ENCODE measurements around the gene TCF7L2.

TCF7L2 gene

DNA sequence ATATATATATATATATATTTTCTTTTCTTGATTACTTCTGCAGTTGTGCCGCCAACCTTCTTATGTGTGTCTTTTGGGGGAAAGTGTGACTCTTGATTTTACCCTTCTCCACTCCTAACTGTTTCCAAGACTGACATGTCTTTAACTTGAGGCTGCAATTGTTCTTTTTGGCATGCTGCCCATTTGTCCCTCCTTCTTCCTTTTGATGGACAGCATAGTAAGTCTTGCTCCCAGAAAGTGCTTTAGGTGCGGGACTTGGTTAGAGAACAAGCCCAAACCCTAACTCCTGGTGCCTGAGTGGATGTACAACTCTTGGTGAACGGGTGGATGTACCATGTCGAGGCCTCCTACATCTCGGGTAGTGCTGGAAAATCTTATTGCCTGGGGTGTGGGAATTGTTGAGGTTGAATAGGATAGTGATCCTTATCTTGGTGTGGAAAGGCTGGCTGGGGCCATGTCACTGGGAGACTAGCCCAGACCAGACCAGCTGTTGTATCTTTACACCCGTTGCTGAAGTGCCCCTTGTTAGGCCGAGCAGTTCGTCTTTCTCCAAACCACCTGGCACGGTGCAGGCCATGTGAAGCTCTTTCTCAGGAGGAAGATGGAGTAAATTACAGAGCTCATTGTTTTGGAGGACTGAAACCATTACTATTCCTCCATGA is 16.3 kb downstream of the TCF7L2 start:
- TF ChIP-seq GATA2 (IDR thresholded peaks at IDR 0.05; ENCODE audit: low read depth, low read length): no peak

DNA sequence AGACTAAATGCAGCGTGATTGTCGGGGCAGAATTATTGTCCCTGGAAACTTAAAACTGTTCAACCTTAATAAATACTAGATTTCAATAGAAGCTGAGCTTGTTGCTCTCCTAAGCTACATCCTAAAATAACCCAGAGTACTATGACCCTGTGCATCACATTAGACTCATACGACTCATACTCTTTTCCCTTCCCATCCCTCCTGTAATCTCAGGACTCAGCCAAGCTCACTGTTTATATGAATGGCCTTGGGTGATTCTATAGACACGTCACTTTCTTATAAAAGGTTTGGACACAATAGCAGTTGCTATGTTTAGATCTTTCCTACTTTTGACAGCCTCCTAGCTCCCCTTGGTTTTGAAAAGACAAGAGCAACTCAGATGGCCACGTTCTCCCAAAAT is 17.2 kb downstream of the TCF7L2 start:
- TF ChIP-seq GATA2 (IDR thresholded peaks at IDR 0.05; ENCODE audit: low read depth, low read length) (no peak), GATA3 (IDR thresholded peaks at IDR 0.05; ENCODE audit: low read depth, low read length) (no peak)

DNA sequence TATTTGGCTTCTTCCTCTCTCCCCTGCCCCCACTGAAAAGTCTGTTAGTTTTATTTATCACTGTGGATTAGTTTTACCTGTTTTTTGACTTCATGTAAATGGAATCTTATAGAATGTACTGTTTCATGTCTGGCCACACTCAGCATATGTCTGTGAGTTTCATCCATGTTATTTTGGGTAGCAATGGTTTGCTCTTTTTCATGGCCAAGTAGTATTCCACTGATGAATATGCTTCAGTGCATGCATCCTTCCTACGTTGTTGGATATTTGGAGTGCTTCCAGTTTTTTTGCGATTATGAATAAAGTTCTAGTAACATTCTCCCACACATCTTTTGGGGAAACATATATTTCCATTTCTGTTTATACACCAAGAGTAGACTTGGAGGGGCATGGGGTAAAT is 19.1 kb downstream of the TCF7L2 start:
- TF ChIP-seq GATA3 (IDR thresholded peaks at IDR 0.05; ENCODE audit: low read depth, low read length): no peak
- TF ChIP-seq GATA2 (IDR thresholded peaks at IDR 0.05; ENCODE audit: low read depth, low read length): no peak

DNA sequence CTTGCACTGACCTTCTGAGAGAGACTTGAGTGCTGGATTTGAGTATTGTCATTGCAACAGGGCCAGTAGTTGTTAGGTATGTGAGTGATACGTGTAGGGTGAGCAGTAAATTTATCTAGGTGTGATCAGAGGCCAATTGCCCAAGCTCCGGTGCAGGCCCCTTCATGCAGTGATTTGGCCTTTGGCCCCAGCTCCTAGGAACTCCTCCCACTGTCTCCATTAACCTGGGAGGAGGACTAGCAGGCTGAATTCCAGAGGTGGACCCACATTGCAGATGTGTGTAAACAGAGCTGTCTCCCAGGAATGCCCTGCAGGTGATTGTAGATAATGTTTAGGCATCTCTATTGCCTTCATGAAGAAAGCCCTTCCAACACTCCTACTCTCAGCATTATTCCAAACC is 19.5 kb downstream of the TCF7L2 start:
- TF ChIP-seq GATA2 (IDR thresholded peaks at IDR 0.05; ENCODE audit: low read depth, low read length): no peak
- TF ChIP-seq GATA3 (IDR thresholded peaks at IDR 0.05; ENCODE audit: low read depth, low read length): no peak

DNA sequence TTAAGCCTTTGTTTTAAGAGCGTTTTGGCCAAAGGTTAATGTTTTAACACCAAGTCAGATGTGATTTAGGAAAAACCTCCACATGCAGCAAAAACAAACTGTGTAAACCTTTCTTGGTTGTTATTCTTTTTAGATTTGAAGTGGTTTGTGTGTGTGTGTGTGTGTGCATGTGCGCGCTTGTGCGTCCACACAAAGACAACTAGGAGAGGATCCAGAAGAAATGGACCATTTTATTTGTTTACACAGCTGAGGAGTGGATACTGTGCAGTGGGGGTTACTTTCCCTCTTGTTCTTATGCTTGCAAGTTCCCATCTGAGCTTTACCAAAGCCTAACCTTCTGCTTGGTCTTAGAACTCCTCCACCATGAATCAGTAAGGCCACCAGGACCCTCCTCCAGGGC is 20.0 kb downstream of the TCF7L2 start:
- TF ChIP-seq GATA3 (IDR thresholded peaks at IDR 0.05; ENCODE audit: low read depth, low read length): no peak
- no peak for TF ChIP-seq GATA2 (IDR thresholded peaks at IDR 0.05; ENCODE audit: low read depth, low read length)

DNA sequence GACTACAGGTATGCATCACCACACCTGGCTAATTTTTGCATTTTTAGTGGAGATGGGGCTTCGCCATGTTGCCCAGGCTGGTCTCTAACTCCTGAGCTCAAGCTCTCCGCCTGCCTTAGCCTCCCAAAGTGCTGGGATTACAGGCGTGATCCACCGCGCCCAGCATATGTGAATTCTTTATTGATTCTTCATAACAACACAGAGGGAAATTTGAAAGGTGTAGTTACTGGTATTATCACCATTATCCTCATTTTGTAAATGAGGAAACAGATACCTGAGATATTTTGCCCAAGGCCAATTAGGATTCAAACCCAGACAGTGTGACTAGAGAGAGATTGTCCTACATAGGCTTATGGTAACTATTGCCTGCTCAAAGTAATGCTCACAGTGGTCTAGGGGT is 22.6 kb downstream of the TCF7L2 start:
- TF ChIP-seq GATA2 (IDR thresholded peaks at IDR 0.05; ENCODE audit: low read depth, low read length) (no peak), GATA3 (IDR thresholded peaks at IDR 0.05; ENCODE audit: low read depth, low read length) (no peak)

DNA sequence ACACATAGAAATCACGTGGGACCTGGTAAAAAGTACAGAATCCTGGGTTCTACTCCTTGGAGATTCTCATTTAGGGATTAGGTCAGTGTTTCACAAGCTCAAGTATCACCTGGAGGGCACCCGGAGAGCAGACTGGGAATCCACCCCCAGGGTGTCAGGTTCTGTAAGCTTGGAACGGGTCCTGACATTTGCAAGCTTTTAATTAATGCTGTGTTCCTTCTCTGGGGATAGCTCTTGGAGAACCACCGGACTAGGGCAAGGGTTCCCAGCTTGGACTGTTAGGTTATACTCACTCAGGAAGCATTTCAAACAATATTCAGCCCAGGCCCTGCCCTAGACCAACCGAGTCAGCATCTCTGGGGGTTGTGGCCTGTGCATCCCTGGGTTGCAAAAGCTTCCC is 23.0 kb downstream of the TCF7L2 start:
- no peak for TF ChIP-seq GATA2 (IDR thresholded peaks at IDR 0.05; ENCODE audit: low read depth, low read length)
- no peak for TF ChIP-seq GATA3 (IDR thresholded peaks at IDR 0.05; ENCODE audit: low read depth, low read length)

DNA sequence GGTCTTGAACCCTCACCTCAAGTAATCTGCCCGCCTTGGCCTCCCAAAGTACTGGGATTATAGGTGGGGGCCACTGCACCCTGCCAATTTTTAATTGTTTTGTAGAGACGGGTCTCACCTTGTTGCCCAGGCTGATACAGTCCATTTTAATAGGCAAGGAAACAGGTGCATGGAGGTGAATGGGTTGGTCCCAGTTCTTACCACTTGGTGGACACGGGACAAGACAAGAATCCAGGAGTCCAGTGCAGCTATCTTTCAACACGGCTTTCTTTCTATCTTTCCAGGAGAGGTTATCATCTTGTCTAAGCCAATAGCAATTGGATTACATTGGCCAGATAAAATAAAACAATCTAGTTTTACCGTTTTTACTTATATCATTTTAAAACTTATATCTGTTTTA is 23.8 kb downstream of the TCF7L2 start:
- TF ChIP-seq GATA2 (IDR thresholded peaks at IDR 0.05; ENCODE audit: low read depth, low read length) (no peak), GATA3 (IDR thresholded peaks at IDR 0.05; ENCODE audit: low read depth, low read length) (no peak)

DNA sequence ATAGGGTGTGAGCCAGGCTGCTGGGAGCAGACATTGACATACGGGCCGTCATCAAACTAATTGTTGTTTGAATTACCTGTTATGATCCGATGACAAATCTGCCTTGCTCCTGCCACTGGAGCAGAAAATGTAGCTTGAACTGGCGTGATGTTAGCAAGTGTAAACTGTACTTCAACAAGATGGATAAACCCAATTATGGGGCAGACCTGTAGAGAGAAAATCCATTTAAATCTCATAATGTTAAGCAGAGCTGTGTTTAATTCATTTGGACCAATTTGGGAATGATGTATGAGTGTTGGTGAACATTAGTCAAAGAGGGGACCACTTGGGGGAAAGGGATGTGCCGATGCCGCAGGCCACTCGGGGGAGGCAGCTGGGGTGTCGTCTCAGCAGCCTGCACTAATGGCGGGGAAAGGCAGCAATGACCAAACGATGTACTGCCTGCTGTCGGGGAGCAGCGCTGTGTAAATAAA is 27.4 kb downstream of the TCF7L2 start:
- TF ChIP-seq GATA2 (IDR thresholded peaks at IDR 0.05; ENCODE audit: low read depth, low read length) (no peak), GATA3 (IDR thresholded peaks at IDR 0.05; ENCODE audit: low read depth, low read length) (no peak)

DNA sequence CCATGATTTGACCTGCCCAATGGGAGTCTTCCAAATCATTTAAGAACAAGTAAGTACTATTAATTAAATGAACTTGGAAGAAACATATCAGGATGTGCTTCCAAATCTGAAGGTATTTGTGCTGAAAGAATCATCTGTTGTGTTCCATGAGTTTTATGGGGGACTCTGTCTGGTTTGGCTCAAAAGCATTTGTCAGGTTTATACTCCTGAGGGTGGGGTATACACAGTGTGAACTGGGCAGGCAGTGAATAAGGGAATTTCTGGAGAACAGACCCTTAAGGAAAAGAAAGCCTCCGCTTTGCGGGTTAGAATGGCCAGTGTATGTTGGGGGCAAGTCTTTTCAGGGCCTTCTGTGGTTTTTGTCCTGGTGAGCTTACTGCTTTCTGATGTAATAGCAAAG is 29.9 kb downstream of the TCF7L2 start:
- no peak for TF ChIP-seq GATA3 (IDR thresholded peaks at IDR 0.05; ENCODE audit: low read depth, low read length)
- TF ChIP-seq GATA2 (IDR thresholded peaks at IDR 0.05; ENCODE audit: low read depth, low read length): no peak

DNA sequence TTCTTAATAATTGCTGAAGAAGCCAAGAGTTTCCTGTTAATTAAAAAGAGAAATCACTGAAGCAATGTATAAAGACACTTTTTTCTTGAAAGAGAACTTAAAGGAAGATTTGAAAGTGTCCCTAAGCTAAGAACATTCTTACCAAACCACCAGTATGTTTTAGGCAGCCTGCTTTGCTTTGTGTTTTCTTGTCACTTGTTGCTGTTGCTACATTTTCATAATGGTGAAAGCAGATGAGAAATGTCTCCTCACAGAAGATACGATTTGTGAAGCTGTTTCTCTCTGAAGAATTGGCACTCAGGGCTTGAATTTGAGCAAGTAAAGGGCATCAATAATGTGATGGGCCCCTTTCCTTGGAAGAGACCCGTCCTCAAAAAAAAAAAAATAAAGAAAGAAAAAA is 30.9 kb downstream of the TCF7L2 start:
- TF ChIP-seq GATA2 (IDR thresholded peaks at IDR 0.05; ENCODE audit: low read depth, low read length) (no peak), GATA3 (IDR thresholded peaks at IDR 0.05; ENCODE audit: low read depth, low read length) (no peak)

DNA sequence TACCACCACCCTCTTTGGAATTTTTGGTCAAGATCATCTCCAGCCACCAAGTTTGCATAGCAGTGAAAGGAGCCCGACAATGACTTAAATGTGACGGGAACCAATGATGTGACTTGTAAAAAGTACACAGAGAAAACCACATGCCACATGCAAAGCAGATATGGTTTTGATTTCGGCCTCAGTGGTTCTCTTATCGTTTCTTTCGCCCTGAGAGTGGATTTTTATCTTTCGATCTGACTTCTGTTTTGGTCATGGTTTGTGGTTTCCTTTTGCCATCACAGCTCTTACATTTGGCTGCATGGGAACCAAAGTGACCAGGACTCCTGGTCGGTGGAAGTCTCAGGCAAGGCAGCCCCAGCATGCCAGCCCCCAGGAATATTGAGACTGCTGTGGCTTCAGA is 31.5 kb downstream of the TCF7L2 start:
- peak; percentile 86 for TF ChIP-seq GATA2 (IDR thresholded peaks at IDR 0.05; ENCODE audit: low read depth, low read length)
- TF ChIP-seq GATA3 (IDR thresholded peaks at IDR 0.05; ENCODE audit: low read depth, low read length): peak; percentile 52

DNA sequence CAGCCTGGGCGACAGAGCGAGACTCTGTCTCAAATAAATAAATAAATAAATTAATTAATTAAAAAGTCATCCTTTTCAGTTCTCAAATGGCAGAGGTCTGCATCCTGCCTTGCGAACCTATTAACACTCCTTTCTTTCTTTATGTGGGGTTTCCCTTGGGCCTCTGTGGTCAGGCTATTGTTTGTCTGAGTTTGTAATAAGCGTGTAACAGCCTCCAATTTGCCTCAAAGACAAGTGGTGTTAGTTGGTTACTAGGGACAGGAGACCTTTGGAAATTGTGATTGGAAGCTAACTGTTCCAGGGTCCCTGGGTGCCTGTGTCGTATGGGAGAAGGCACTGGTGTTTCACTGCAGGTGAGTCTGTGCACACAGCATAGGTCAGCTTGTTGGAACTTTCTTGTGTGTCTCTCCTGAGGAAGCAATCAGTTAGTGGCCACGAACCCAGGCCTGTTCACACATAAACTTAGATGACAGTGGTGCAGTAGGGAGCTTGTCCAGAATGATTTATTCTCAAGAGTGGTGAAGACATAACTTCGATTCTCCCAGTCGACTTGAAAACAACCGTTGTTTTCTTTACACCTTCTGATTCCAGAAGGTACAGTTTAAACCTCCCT is 33.5 kb downstream of the TCF7L2 start:
- TF ChIP-seq GATA2 (IDR thresholded peaks at IDR 0.05; ENCODE audit: low read depth, low read length): no peak
- no peak for TF ChIP-seq GATA3 (IDR thresholded peaks at IDR 0.05; ENCODE audit: low read depth, low read length)

DNA sequence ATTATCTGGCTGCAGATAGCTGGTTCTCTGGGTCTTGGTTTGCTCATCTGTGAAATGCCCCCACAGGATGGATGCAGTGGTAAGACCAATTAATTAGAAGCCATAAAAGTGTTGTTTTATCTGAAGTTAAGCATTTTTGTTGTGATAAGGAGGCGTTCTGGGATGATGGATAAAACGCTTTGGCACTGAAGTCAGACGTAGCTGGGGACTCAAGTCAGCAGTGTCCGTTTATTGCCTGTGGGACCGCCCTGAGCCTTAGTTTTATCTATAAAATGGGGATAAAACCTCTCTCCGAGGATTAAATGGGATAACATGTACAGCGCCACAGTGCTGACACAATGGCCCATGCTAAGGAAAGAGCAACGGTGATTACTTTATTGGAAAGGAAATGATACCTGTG is 34.7 kb downstream of the TCF7L2 start:
- TF ChIP-seq GATA2 (IDR thresholded peaks at IDR 0.05; ENCODE audit: low read depth, low read length) (no peak), GATA3 (IDR thresholded peaks at IDR 0.05; ENCODE audit: low read depth, low read length) (no peak)

DNA sequence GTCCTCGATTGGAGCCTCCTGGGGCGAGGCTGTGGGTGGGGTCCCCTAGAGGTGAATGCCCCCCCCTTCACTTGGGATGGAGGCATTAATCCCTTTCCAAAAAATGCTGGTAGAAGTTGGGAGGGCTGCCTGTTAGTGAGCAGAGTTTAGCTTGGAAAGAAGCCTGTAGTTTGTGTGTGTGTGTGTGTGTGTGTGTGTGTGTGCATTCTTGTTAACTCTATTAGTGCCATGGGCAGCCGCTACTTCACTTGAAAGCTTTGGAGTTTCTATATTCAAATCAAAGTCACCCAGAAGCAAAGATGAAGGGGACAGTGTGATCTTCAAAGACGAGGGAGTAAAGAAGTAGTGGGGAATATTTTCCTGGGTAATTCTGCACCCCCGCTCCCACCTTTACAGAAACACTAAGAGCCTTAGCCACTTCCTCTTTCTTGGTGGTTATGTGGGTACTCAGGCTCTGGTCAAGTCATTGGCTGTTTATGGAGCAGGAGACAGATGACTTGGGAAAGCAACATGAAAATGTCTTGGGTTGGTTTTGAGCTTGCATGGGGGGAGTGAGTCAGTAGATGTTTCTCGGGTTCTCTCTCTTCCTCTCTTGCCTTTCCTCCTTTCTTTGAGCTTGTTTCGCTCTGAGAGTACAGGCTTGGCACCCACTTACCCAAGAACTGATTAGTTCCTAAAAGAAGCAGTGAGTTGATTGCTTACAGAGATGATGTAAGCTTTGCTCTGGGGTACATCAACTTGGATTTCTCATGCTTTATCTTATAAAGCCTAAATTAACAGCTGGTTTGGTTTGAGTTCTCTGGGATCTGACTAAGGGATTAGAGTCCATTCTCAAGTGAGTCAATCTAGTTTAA is 35.9 kb downstream of the TCF7L2 start:
- TF ChIP-seq GATA3 (IDR thresholded peaks at IDR 0.05; ENCODE audit: low read depth, low read length): no peak
- TF ChIP-seq GATA2 (IDR thresholded peaks at IDR 0.05; ENCODE audit: low read depth, low read length): no peak

Data from SH-SY5Y (cell line).